ENCODE measurements around the gene PHLDA1. TPM values are rescaled to one million over a fixed set of nuclear protein-coding genes. Genes with fewer than 3 reads are reported as not detected.
A peak's percentile ranks its signal among the peaks of the same experiment; 100 is the strongest.

The PHLDA1 gene
- polyA plus RNA-seq, 1 donor (not counting 4 experiments of a cell fraction or from before 2014, with no cell fraction given) = 144 TPM

GRCh38 chr12:76012644-76013043 is 18.9 kb downstream of the PHLDA1 start:
- Histone ChIP-seq H3K4me2 (ENCODE audit: control insufficient read depth, extremely low read depth, insufficient read depth, low read depth, low read length) (no peak overlapping the region), H3K9me1 (ENCODE audit: control insufficient read depth, extremely low read depth, insufficient read depth, low read length) (no peaks in the 10 kb centered on the region), H2AFZ (ENCODE audit: control insufficient read depth, low read length) (no peak overlapping the region), H3K9me3 (ENCODE audit: control insufficient read depth, low read depth, low read length) (no peaks in the 10 kb centered on the region), H3K27me3 (ENCODE audit: control insufficient read depth, extremely low read depth, insufficient read depth, low read length) (no peaks in the 10 kb centered on the region), H4K20me1 (ENCODE audit: control insufficient read depth, extremely low read depth, insufficient read depth, low read length) (no peaks in the 10 kb centered on the region), H3K27ac (ENCODE audit: control insufficient read depth, insufficient read depth, low read length) (no peak overlapping the region), H3K79me2 (ENCODE audit: control insufficient read depth, insufficient read depth, low read length) (no peaks in the 10 kb centered on the region), H3K36me3 (ENCODE audit: control insufficient read depth in 2 of 2, extremely low read depth in 1 of 2, insufficient read depth in 2 of 2, low read length in 2 of 2) (no peaks in the 10 kb centered on the region), H3K4me3 (ENCODE audit: control insufficient read depth in 2 of 3, extremely low read depth in 1 of 3, insufficient read depth in 2 of 3, low read depth in 1 of 3, low read length in 3 of 3) (no peak overlapping the region), H3K4me1 (ENCODE audit: control insufficient read depth, extremely low read depth, insufficient read depth, low read length) (peaks cover 24% of the 10 kb centered on the region), H3K9ac (ENCODE audit: control insufficient read depth, extremely low read depth, insufficient read depth, low read length) (no peak overlapping the region)
- FAIRE-seq (no peak), DNase-seq (ENCODE audit: low read depth, low spot score) (no peak)
- no peak for TF ChIP-seq EZH2 (IDR thresholded peaks at IDR 0.05; ENCODE audit: low read length)
- no peak for TF ChIP-seq CTCF (optimal IDR thresholded peaks at IDR 0.05 in 1 of 3, IDR thresholded peaks at IDR 0.05 in 1 of 3, conservative IDR thresholded peaks at IDR 0.05 in 1 of 3; ENCODE audit: extremely low read depth in 1 of 3, insufficient read depth in 2 of 3, low read length in 3 of 3)
- dilution Hi-C loops (cut with MboI; ENCODE audit: extremely low pct_ligation_motif_present, low sequenced_read_pairs) = no loop called here

GRCh38 chr12:76010732-76011458 is 20.7 kb downstream of the PHLDA1 start:
- TF ChIP-seq EZH2 (IDR thresholded peaks at IDR 0.05; ENCODE audit: low read length) (no peak), CTCF (optimal IDR thresholded peaks at IDR 0.05 in 1 of 3, IDR thresholded peaks at IDR 0.05 in 1 of 3, conservative IDR thresholded peaks at IDR 0.05 in 1 of 3; ENCODE audit: extremely low read depth in 1 of 3, insufficient read depth in 2 of 3, low read length in 3 of 3) (no peak)
- H3K36me3 ChIP-seq (ENCODE audit: control insufficient read depth in 2 of 2, extremely low read depth in 1 of 2, insufficient read depth in 2 of 2, low read length in 2 of 2) = no peaks in the 10 kb centered on the region
- no peaks in the 10 kb centered on the region for H3K27me3 ChIP-seq (ENCODE audit: control insufficient read depth, extremely low read depth, insufficient read depth, low read length)
- H3K27ac ChIP-seq (ENCODE audit: control insufficient read depth, insufficient read depth, low read length) = no peak overlapping the region
- H3K79me2 ChIP-seq (ENCODE audit: control insufficient read depth, insufficient read depth, low read length) = no peaks in the 10 kb centered on the region
- H3K9me3 ChIP-seq (ENCODE audit: control insufficient read depth, low read depth, low read length) = no peaks in the 10 kb centered on the region
- H3K9ac ChIP-seq (ENCODE audit: control insufficient read depth, extremely low read depth, insufficient read depth, low read length) = no peak overlapping the region
- H2AFZ ChIP-seq (ENCODE audit: control insufficient read depth, low read length) = peak overlapping the region; percentile 0
- DNase-seq (ENCODE audit: low read depth, low spot score) (no peak), FAIRE-seq (peak; percentile 9)
- dilution Hi-C loops (cut with MboI; ENCODE audit: extremely low pct_ligation_motif_present, low sequenced_read_pairs) = no loop called here
- H3K4me1 ChIP-seq (ENCODE audit: control insufficient read depth, extremely low read depth, insufficient read depth, low read length) = peaks cover 15% of the 10 kb centered on the region
- H3K4me2 ChIP-seq (ENCODE audit: control insufficient read depth, extremely low read depth, insufficient read depth, low read depth, low read length) = no peak overlapping the region
- H3K4me3 ChIP-seq (ENCODE audit: control insufficient read depth in 2 of 3, extremely low read depth in 1 of 3, insufficient read depth in 2 of 3, low read depth in 1 of 3, low read length in 3 of 3) = no peak overlapping the region
- H3K9me1 ChIP-seq (ENCODE audit: control insufficient read depth, extremely low read depth, insufficient read depth, low read length) = no peaks in the 10 kb centered on the region
- H4K20me1 ChIP-seq (ENCODE audit: control insufficient read depth, extremely low read depth, insufficient read depth, low read length) = no peaks in the 10 kb centered on the region

All from keratinocyte (primary cell).